ES-I3 (cell line): ENCODE measurements around the gene SLC22A14.
"Not testable (repeated sequence)": the region's sequence is repeated elsewhere in the genome, so short reads cannot be mapped to it uniquely, and the experiment has no call there.

ENCODE experiments used
- H3K36me3 ChIP-seq: 2 replicates; pipeline ENCODE4 v1.6.1; 2013; ENCODE audit warnings: mild to moderate bottlenecking, low read length, control low read depth, moderate library complexity; ENCODE audit not compliant: insufficient read depth
- H3K4me1 ChIP-seq: 2 replicates; pipeline ENCODE4 v1.6.1; 2013; ENCODE audit warnings: mild to moderate bottlenecking, control low read depth, low read length; ENCODE audit not compliant: insufficient read depth
- H3K9ac ChIP-seq: 2 replicates; pipeline ENCODE4 v1.6.1; 2013; ENCODE audit warnings: low read depth, mild to moderate bottlenecking, low read length, moderate library complexity
- H3K9me3 ChIP-seq: 2 replicates; pipeline ENCODE4 v1.6.1; 2013; ENCODE audit warnings: mild to moderate bottlenecking, low read length, moderate library complexity; ENCODE audit not compliant: control insufficient read depth, insufficient read depth

The SLC22A14 gene

GRCh38 chr3:38283810-38284755, 2.0 kb downstream of the SLC22A14 start:
- Histone ChIP-seq H3K36me3 (no peaks in the 10 kb centered on the region), H3K9ac (no peak overlapping the region), H3K9me3 (no peaks in the 10 kb centered on the region), H3K4me1 (no peaks in the 10 kb centered on the region)

DNA sequence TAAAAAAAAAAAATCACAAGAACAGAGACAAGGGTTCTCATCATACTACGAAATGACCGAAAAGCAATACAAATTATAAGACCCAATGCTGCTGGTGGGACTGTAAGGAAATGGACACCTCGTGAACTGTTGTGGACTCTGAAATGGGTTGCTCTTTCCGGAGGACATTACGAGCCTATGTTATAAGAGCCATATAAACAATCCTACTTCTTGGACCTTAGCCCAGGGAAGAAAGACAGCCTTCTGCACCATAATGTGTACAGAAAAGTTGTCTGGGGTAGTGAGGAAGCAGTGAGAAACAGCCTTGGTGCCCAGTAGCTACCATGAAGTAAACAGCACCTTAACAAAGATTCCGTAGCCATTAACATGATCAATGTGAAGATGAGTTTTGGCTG, 2.7 kb downstream of the SLC22A14 start:
- Histone ChIP-seq H3K9ac (no peak overlapping the region), H3K9me3 (no peaks in the 10 kb centered on the region), H3K36me3 (no peaks in the 10 kb centered on the region), H3K4me1 (no peaks in the 10 kb centered on the region)

DNA sequence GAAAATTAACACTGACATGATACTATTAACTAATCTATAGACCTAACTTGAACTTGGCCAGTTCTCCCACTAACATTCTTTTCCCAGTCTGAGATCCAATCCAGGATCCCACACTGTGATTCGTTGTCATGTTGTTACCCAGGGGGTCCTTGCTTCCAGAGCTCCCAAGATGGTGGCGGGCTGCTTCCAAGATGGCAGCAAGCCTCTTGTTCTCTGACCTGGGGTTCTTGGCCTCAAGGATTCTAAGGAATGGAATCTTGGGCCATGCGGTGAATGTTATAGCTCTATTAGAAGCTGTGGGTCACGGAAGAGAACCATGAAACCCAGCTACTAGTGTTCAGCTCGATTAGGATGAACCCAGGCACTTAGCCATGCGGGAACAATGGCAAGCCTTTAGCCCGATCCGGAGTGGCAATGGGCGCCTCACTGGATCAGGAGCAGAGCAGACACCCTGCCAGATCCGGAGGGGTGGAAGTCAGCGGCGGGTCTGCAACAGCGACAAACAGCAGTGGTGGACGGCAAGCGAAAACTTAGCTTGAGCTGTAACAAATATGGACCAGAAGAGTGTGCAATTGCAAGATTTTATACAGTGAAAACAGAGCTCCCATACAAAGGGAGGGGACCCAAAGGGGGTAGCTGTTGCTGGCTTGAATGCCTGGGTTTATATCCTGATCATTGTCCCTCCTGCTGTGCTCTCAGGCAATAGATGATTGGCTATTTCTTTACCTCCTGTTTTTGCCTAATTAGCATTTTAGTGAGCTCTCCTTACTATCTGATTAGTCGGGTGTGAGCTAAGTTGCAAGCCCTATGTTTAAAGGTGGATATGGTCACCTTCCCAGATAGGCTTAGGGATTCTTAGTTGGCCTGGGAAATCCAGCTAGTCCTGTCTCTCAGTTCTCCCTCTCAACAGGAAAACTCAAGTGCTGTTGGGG, 7.5 kb downstream of the SLC22A14 start:
- not testable (repeated sequence) for H3K4me1 ChIP-seq, H3K9me3 ChIP-seq, H3K9ac ChIP-seq, H3K36me3 ChIP-seq

DNA sequence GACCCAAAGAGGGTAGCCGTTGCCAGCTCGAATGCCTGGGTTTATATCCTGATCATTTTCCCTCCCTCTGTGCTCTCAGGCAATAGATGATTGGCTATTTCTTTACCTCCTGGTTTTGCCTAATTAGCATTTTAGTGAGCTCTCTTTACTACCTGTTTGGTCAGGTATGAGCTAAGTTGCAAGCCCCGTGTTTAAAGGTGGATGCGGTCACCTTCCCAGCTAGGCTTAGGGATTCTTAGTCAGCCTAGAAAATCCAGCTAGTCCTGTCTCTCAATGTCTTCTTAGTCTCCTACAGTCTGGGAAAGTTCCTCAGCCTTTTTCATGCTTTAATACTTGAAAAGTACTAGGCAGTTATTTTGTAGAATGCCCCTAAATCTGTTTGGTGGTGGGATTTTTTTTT, 15.0 kb downstream of the SLC22A14 start:
- H3K36me3 ChIP-seq, result not testable (repeated sequence)

DNA sequence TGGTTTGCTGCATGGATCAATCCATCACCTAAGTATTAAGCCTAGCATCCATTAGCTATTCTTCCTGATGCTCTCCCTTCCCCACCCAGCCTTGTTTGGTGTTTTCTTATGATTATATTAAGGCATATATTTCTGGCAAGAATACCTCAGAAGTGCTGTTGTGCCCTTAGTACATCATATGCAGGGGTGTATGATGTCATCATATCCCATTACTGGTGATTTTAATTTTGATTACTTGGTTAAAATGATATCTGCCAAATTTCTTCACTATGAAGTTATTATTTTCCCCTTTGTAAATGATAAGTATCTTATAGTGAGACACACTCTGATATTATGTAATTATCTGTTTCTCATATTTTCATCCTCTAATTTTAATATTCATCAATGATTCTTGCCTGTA, 15.4 kb downstream of the SLC22A14 start:
- no peaks in the 10 kb centered on the region for H3K9me3 ChIP-seq
- no peaks in the 10 kb centered on the region for H3K4me1 ChIP-seq
- no peak overlapping the region for H3K9ac ChIP-seq
- H3K36me3 ChIP-seq, result no peaks in the 10 kb centered on the region

More for the DNA sequence above, 15.0 kb downstream of the SLC22A14 start:
- H3K9ac ChIP-seq, H3K4me1 ChIP-seq, H3K9me3 ChIP-seq: not testable (repeated sequence)

DNA sequence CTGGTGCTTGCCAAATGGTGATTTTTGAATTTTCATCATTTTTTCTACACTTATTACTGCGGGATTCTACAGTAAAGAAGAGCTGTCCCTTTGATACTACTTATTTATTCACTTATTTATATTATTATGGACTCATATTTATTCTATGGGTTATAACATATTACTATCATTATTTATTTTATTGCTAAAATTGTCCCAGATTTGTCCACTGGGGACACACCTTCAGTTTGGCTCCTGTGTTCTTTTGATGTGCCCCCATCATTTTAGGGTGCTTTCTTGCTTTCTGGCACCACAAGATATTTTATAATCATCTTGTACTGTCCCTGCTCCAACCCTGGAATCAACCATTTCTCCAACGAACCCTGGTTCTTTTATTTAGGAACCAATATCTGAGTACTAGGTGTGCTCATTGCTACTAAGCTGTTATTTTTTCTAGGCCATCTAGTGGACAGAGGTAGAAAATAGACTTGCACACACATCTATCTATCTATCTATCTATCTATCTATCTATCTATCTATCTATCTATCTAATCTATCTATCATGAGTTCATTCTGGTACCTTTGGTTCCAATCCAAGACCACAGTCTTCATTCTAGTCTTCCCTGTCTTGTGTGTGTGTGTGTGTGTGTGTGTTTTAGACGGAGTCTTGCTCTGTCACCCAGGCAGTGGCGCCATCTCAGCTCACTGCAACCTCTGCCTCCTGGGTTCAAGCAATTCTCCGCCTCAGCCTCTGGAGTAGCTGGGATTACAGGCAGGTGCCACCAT, 16.0 kb downstream of the SLC22A14 start:
- Histone ChIP-seq H3K9me3 (no peaks in the 10 kb centered on the region), H3K36me3 (no peaks in the 10 kb centered on the region), H3K9ac (no peak overlapping the region), H3K4me1 (no peaks in the 10 kb centered on the region)

GRCh38 chr3:38306941-38307340, 24.8 kb downstream of the SLC22A14 start:
- H3K9ac ChIP-seq, result no peak overlapping the region
- no peaks in the 10 kb centered on the region for H3K4me1 ChIP-seq
- H3K9me3 ChIP-seq, result no peaks in the 10 kb centered on the region
- H3K36me3 ChIP-seq, result no peaks in the 10 kb centered on the region

DNA sequence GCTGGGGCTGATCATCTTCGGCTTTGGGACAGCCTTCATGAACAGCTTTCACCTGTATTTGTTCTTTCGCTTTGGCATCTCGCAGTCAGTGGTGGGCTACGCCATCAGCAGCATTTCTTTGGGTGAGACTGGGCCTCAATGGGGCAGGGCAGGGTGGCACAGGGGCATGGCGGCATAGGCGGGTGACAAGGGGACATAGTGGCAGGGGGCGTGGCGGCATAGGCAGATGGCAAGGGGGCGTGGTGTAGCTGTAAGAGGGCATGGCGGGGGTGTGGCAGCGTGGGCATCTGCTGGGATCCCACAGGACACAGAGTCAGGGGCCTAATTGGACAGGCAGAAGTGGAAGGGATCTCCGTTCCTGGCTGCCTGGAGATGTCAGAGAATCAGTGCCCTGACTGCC, 25.5 kb downstream of the SLC22A14 start:
- H3K9me3 ChIP-seq, result no peaks in the 10 kb centered on the region
- H3K4me1 ChIP-seq, result no peaks in the 10 kb centered on the region
- H3K36me3 ChIP-seq, result no peaks in the 10 kb centered on the region
- H3K9ac ChIP-seq, result no peak overlapping the region

DNA sequence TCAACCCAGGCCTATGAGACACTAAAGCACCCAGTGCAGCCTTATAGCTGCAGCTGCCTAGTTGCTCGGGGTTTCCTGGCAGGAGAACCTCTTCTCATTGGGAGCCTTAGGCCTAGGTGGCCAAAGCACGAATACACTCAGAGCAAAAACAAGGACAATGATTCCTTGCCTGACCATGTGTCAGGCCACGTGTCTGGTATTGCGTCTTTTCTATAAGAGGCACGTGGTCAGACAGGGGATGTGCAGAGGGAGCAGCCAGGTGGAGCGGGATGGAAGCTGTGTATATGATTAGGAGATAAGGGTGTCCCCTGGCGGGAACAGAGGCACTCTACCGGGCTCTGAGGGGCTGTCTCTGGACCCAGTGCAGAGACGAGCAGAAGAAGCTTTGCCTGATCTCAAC, 26.4 kb downstream of the SLC22A14 start:
- Histone ChIP-seq H3K9me3 (no peaks in the 10 kb centered on the region), H3K36me3 (no peaks in the 10 kb centered on the region), H3K9ac (no peak overlapping the region), H3K4me1 (no peaks in the 10 kb centered on the region)

DNA sequence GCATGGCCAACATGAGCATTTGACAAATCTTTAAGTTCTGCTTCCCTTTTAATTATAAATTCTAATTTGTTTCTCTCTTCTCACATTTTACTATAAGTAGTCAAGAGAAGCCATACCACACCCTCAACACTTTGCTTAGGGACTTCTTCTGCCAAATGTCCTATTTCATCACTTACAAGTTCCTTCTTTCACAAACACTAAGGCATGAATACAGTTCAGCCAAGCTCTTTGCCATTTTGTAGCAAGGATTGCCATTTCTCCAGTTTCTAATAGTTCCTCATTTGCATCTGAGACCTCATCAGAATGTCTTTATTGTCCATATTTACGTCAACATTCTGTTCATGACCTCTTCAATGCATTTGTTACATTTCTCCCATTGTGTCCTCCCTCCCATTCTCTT, 29.4 kb downstream of the SLC22A14 start:
- 0 out of 2 replicates have a peak, but pooled peaks cover 6% of the 10 kb centered on the region for H3K4me1 ChIP-seq
- no peak overlapping the region for H3K9ac ChIP-seq
- H3K36me3 ChIP-seq, result no peaks in the 10 kb centered on the region
- no peaks in the 10 kb centered on the region for H3K9me3 ChIP-seq

- Histone ChIP-seq H3K9me3 (no peaks in the 10 kb centered on the region), H3K4me1 (0 out of 2 replicates have a peak, but pooled peaks cover 6% of the 10 kb centered on the region), H3K9ac (no peak overlapping the region), H3K36me3 (no peaks in the 10 kb centered on the region)
Measured at GRCh38 chr3:38311941-38312340, 29.8 kb downstream of the SLC22A14 start.

DNA sequence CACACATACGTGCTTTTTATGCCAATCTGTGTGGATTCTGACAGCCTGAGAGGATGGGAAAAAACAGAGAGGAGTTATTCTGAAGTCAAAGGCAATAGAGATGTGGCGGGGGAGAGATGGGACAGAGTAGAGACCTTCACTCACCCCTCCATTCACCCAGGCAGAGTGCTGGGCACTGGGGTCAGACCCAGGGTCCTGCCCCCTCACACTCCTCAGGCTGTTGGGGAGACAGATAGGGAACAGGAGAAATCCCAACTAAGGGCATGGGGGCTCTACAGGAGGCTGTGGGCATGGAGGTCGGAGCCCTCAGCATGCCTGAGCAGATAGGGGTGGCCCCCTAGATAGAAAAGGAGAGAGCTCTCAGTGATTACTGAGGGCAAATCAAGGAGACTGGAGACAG, 30.3 kb downstream of the SLC22A14 start:
- no peaks in the 10 kb centered on the region for H3K9me3 ChIP-seq
- H3K9ac ChIP-seq, result no peak overlapping the region
- no peaks in the 10 kb centered on the region for H3K36me3 ChIP-seq
- 0 out of 2 replicates have a peak, but pooled peaks cover 6% of the 10 kb centered on the region for H3K4me1 ChIP-seq

- no peak overlapping the region for H3K9ac ChIP-seq
- no peaks in the 10 kb centered on the region for H3K9me3 ChIP-seq
- H3K4me1 ChIP-seq, result 0 out of 2 replicates have a peak, but pooled peaks cover 6% of the 10 kb centered on the region
- H3K36me3 ChIP-seq, result no peaks in the 10 kb centered on the region
Measured at GRCh38 chr3:38313263-38313662, 31.2 kb downstream of the SLC22A14 start.

- Histone ChIP-seq H3K4me1 (0 out of 2 replicates have a peak, but pooled peaks cover 6% of the 10 kb centered on the region), H3K36me3 (no peaks in the 10 kb centered on the region), H3K9me3 (no peaks in the 10 kb centered on the region), H3K9ac (no peak overlapping the region)
Measured at GRCh38 chr3:38313695-38314094, 31.6 kb downstream of the SLC22A14 start.
